Stimulated activated CD4-positive, alpha-beta T cell treated with anti-CD3 and anti-CD28 coated beads, Interleukin-4, amount 100 ng/mL, for 24 hours (primary cell): ENCODE data around the gene SCGB3A2.

ENCODE experiments used
- DNase-seq: peaks from one replicate; pipeline ENCODE4 v3.0.0-alpha.2; 2020

Gene SCGB3A2

DNA sequence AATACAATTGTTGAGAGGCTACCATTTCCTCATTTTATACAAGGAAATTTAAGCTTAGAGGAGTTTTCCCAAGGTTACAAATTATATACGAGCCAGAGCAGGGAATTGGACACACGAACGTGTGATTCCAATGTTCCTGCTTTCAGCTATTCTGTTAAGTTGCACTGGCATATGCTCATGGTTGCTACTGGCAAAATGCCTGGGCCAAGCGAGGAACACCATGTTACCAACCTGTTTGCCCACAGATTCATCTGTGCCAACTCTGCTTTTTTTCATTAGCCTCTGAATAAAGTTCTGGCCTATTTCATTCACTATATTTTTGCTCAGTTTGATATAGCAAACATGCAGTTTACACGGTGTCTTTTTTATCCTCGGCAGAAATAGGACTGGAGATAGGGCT lies 32.9 kb downstream of the SCGB3A2 start:
- no peak for DNase-seq

DNA sequence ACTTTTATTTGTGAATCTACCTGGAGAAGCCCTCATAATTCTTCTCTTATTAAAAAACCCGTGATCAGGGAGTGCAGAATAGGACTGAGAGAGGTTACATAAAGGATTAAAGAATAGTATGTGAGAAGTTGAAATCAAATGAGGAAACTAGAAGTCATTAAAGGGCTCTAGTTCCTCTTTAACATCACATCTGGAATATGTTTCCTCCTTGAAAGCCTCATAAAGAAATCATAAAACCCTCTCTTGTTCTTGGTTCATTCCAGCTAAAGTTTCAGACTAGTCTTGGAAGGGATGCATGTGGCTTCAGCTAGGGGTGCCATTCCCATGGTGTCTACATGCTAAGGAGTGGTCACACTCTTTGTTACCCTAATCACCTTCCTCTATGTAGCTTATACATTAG lies 33.5 kb downstream of the SCGB3A2 start:
- DNase-seq = no peak

DNA sequence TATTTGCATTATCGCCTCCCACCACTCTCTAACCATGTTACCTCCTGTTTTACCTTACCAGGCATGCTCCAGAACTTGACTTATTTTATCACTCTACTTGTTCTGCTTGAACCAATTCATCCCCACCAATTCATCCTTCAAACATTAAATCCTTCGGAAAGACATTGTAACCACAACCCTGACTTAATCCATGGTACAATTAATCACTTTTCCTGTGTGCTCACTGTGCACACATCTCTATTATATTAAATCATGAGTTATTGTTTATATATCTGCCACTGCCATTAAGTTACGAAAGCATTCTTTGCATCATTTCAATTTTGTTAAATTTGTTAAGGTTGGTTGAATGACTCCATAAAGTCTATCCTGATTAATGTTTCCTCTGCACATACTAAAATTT lies 35.3 kb downstream of the SCGB3A2 start:
- DNase-seq = no peak

DNA sequence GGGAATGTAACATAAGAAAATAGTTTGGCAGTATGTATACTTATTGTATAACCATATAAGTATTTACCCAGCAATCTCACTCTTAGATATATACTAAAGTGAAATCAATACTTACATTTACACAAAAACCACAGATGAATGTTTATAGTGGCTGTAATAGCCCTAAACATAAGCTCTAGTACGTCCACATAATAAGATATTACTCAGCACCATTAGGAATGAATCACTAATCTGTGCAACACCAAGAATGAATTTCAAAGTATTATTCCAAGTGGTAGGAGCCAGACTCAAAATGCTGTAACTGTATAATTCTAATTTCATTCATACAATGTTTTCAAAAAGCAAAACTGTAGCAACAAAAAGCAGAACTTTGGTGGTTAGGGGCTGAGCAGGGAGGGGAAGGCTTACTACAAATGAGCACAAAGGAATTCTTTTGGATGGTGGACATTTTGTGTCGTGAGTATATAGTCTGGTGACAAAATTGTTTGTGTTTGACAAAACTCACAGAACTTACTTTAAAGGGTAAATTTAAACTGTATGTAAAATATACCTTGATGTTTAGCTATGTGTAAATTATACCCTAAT lies 39.7 kb downstream of the SCGB3A2 start:
- DNase-seq = no peak

DNA sequence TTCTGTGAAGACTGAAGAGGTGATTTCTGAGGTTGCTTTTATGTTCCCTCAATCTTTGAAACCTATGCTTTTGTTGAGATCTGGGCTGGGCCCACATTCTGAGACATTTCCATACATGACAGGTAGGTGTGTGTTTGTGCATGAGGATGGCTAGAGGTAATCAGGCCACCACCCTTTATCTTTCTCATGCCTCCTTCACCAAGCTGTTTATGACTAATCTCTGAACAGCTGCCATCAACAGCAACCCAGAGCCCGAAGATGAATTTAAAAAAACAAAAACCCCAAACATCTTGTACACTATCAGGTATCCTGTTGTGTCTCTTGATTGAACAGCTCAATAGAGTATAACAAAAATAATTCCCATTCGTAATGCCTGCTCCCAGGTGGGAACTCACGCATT lies 40.4 kb downstream of the SCGB3A2 start:
- DNase-seq = no peak

DNA sequence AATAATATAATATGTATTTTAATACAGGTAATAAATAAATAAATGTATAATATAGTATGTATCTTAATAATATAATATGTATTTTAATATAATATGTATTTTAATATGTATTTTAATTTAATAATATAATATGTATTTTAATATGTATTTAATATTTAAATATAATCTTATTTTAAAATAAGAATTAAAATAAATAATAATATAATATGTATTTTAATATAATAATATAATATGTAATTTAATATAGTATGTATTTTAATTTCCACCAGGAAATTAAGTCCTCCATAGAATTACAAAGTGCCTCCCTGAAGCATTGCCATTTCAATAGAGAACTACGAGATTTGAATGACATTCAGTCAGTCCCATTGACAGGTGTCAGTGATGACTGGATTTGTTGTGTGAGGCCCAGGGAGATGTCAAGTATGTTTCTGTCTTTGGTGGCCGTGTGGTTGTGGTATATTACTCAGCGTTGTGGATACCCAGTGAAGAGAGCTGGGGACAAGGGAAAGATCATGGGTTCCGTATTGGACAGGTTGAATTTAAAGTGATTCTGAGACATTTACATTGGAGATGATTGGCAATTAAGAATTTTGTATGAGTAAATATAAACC lies 42.0 kb downstream of the SCGB3A2 start:
- no peak for DNase-seq

DNA sequence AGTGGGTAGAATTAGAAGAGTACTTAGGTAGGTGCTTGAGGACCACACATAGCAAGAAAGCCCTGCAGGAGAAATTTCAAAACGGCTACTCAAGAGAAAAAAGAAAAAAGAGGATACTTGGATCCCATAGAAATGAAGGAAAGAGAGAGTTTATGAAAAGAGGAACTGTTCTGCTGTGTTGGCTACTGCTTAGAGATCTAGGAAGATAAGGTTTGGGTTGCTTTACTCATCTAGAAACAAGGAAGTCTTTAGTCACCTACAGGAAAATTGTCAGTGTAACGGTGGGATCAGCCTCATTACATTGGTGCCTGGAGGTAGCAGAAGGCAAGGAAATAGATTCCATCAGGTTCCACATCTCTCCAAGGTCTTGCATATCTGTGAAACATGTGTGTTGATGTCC lies 42.6 kb downstream of the SCGB3A2 start:
- no peak for DNase-seq

DNA sequence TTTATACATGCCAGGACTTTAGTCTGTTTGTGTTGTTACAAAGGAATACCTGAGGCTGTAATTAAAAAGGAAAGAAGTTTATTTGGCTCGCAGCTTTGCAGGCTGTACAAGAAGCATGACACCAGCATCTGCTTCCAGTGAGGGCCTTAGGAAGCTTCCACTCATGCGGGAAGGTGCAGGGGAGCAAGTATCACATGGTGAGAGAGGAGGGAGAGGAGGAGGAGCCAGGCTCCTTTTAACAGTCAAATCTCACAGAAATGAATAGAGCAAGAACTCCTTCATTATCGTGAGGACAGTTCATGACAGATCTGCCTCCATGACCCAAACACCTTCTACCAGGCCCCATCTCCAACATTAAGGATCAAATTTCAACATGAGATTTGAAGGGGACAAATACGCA lies 46.5 kb downstream of the SCGB3A2 start:
- DNase-seq = no peak

DNA sequence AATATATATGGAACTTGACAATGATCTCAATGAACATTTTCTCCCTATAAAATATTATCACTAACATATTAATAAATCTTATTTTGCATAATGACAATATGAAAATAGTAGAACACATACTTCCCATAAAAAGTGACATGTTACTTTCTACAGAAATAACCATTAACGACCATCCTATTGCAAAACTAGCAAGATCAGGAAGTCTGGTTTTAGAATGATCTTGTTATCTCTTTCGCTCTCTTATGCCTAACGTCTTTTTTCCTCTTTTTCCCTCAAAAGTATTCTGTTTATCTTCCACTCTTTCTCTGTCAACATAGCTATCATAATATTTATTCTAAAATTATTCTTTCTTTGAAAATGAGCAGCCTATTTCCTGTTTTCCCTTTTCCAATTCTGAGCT lies 49.4 kb downstream of the SCGB3A2 start:
- no peak for DNase-seq

DNA sequence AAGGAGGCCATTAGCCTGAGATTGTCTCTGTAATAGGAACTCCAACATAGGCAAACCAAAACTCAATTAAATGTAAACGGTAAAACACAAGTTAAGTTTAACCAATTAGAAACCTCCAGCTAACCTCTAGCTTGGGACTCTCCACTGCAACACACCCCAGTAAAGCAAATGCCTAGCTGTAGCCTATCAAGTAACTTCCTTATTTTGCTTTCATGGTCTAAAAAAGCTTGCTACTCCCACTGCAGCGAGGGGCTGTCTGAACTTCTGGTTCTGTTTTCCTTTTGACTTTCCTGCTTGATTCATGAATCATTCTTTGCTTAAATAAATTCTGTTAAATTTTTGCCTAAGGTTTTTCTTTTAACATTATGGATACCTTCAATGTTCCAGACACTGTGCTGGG lies 52.3 kb downstream of the SCGB3A2 start:
- no peak for DNase-seq
